HFFc6 (cell line): ENCODE measurements around the gene ARID2. TPM values are rescaled to one million over a fixed set of nuclear protein-coding genes. Genes with fewer than 3 reads are reported as not detected.

Experiments
- DNase-seq: peaks from one replicate; pipeline ENCODE4 v3.0.0-alpha.2; 2018
- H3K27ac Mint-ChIP-seq: 2 replicates; pipeline ENCODE4 v1.8.0; 2020; ENCODE audit warnings: mild to moderate bottlenecking, mixed read lengths
- H3K27me3 Mint-ChIP-seq: 2 replicates; pipeline ENCODE4 v1.8.0; 2021; ENCODE audit warnings: mild to moderate bottlenecking, moderate library complexity, mixed read lengths; ENCODE audit not compliant: insufficient read depth
- H3K36me3 Mint-ChIP-seq: 2 replicates; pipeline ENCODE4 v1.8.0; 2021; ENCODE audit warnings: low read depth, mixed read lengths
- H3K4me1 Mint-ChIP-seq: 2 replicates; pipeline ENCODE4 v1.8.0; 2020; ENCODE audit warnings: low read depth, mixed read lengths
- H3K4me3 Mint-ChIP-seq: 2 replicates; pipeline ENCODE4 v1.8.0; 2020; ENCODE audit warnings: mild to moderate bottlenecking, moderate library complexity, mixed read lengths
- H3K9me3 Mint-ChIP-seq: 2 replicates; pipeline ENCODE4 v1.8.0; 2020; ENCODE audit warnings: mild to moderate bottlenecking, mixed read lengths
- CTCF ChIP-seq: fragments of 200-600 bp; sonication (generic); IDR thresholded peaks from 2 replicates; pipeline ENCODE4 v1.5.0; 2021; ENCODE audit warnings: antibody characterized with exemption, mild to moderate bottlenecking
- total RNA-seq, 6 experiments: library from RNA; stranded (reverse); fragmentation: NEBNext Ultra II Directional; extraction: Animal tissue kit (Norgen Biotek cat#: 25700); gene quantifications; 2 replicates in 1 of 6; 3 replicates in 5 of 6; pipeline ENCODE4 v1.2.3, GENCODE V29; 2021

ARID2 gene
- total RNA-seq, 6 experiments from 2014 or later: 11.5 to 15.6 (median 14.0) TPM

GRCh38 chr12:45760333-45760732 is 30.8 kb downstream of the ARID2 start:
- H3K36me3 Mint-ChIP-seq: no peaks in the 10 kb centered on the region
- H3K4me3 Mint-ChIP-seq: no peak overlapping the region
- H3K9me3 Mint-ChIP-seq: no peaks in the 10 kb centered on the region
- no peak for DNase-seq
- H3K27me3 Mint-ChIP-seq: no peaks in the 10 kb centered on the region; the same call in 1 of the 2 replicates
- H3K4me1 Mint-ChIP-seq: peaks cover 14% of the 10 kb centered on the region
- H3K27ac Mint-ChIP-seq: no peak overlapping the region
- TF ChIP-seq CTCF: no peak

GRCh38 chr12:45762185-45763110 is 32.9 kb downstream of the ARID2 start:
- Mint-ChIP-seq H3K27ac (peak overlapping the region; percentile 2; the same call in 1 of the 2 replicates), H3K4me1 (peaks cover 9% of the 10 kb centered on the region), H3K36me3 (no peaks in the 10 kb centered on the region)

GRCh38 chr12:45763381-45763780 is 33.9 kb downstream of the ARID2 start:
- no peak for TF ChIP-seq CTCF

More at GRCh38 chr12:45762185-45763110, 32.9 kb downstream of the ARID2 start:
- TF ChIP-seq CTCF: peak; percentile 84
- peak; percentile 44 for DNase-seq
- no peaks in the 10 kb centered on the region for H3K9me3 Mint-ChIP-seq
- H3K27me3 Mint-ChIP-seq: no peaks in the 10 kb centered on the region; the same call in 1 of the 2 replicates
- no peak overlapping the region; the same call in 1 of the 2 replicates for H3K4me3 Mint-ChIP-seq

GRCh38 chr12:45768194-45768593 is 38.7 kb downstream of the ARID2 start:
- peaks cover 4% of the 10 kb centered on the region; the same call in 1 of the 2 replicates for H3K9me3 Mint-ChIP-seq
- TF ChIP-seq CTCF: no peak
- peaks cover 17% of the 10 kb centered on the region for H3K36me3 Mint-ChIP-seq
- no peak overlapping the region for H3K4me3 Mint-ChIP-seq
- no peak for DNase-seq
- H3K27me3 Mint-ChIP-seq: no peaks in the 10 kb centered on the region; the same call in 1 of the 2 replicates
- no peak overlapping the region for H3K27ac Mint-ChIP-seq
- peaks cover 8% of the 10 kb centered on the region for H3K4me1 Mint-ChIP-seq

More at GRCh38 chr12:45763381-45763780, 33.9 kb downstream of the ARID2 start:
- H3K27ac Mint-ChIP-seq: no peak overlapping the region
- H3K4me1 Mint-ChIP-seq: peaks cover 8% of the 10 kb centered on the region
- H3K4me3 Mint-ChIP-seq: no peak overlapping the region
- peaks cover 4% of the 10 kb centered on the region; the same call in 1 of the 2 replicates for H3K36me3 Mint-ChIP-seq
- no peaks in the 10 kb centered on the region for H3K9me3 Mint-ChIP-seq
- DNase-seq: no peak
- no peaks in the 10 kb centered on the region; the same call in 1 of the 2 replicates for H3K27me3 Mint-ChIP-seq

- DNase-seq: no peak
- H3K27ac Mint-ChIP-seq: no peak overlapping the region
- no peak for TF ChIP-seq CTCF
- H3K4me1 Mint-ChIP-seq: peaks cover 18% of the 10 kb centered on the region
- H3K4me3 Mint-ChIP-seq: no peak overlapping the region
- H3K36me3 Mint-ChIP-seq: peaks cover 9% of the 10 kb centered on the region; the same call in 1 of the 2 replicates
- no peaks in the 10 kb centered on the region for H3K27me3 Mint-ChIP-seq
- H3K9me3 Mint-ChIP-seq: peaks cover 4% of the 10 kb centered on the region; the same call in 1 of the 2 replicates
These were observed 44.2 kb downstream of the ARID2 start for GRCh38 chr12:45773747-45774146.
